GM21717 (cell line): ENCODE results near the gene POLR1B.
"Not testable (repeated sequence)": the region's sequence is repeated elsewhere in the genome, so short reads cannot be mapped to it uniquely, and the experiment has no call there.

Experiments
- ATAC-seq: cut with Tn5 transposase; IDR thresholded peaks from one replicate; pipeline ENCODE4 v1.9.1; 2021; ENCODE audit warnings: mild to moderate bottlenecking, moderate library complexity; ENCODE audit not compliant: unreplicated experiment

POLR1B gene

DNA sequence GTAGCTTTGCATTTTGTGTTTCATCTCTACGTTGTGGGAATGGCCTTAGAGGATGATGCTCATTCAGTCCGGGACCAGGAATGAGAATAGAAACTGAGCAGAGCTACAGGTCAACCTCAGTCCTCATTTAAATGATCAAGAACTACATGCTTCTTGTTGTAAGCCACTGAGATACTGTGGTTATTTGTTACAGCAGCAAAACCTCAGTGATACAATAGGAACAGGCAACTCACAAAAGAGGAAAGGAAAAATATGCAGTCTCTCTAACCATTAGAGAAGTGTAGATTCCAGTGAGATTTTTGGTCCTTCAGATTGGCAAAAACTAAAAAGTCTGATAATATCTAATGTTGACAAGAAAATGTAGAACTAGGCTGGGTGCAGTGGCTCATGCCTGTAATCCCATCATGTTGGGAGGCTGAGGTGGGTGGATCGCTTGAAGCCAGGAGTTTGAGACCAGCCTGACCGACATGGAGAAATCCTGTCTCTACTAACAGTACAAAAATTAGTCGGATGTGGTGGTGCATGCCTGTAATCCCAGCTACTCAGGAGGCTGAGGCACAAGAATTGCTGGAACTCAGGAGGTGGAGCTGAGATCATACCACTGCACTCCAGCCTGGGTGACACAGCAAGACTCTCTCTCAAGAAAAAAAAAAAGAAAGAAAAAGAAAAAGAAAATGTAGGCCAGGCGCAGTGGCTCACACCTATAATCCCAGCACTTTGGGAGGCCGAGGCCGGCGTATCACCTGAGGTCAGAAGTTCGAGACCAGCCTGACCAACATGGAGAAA lies 55.5 kb downstream of the POLR1B start:
- ATAC-seq, result no peak

DNA sequence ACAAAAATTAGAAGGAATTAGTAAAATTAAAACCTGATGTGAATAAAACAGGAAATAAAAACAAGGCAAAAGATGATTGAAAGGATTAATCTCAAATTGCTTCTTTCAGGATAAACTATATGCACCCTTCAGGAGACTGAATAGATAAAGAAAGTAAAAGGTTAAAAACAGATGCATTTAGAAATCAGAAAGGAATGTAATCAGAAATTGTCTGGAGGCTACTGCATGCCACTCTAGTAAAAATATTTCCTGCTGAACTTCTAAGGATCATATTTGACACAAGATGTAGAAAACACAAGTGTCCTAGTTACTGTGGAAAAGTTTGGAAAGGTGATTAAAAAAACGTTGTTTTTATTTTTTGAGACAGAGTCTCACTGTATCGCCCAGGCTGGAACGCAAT lies 58.4 kb downstream of the POLR1B start:
- no peak for ATAC-seq

DNA sequence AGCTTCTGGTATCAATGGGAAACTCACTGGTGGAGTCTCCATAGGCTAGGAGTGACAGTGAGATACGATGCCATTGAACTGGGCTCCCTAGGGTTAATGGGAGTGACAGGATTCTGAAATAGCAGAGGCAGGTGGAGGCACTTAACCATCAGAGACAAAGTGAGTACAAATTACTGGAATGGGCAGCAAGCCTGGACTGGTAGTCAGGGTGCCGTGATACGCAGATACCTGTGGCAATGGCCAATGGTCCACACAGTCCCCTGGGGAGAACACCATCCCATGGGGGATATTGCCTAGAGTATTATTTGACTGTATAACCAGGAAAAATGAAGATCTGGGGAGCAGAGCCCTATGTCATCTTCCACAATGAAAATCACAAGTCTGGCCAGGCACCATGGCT lies 59.5 kb downstream of the POLR1B start:
- no peak for ATAC-seq

DNA sequence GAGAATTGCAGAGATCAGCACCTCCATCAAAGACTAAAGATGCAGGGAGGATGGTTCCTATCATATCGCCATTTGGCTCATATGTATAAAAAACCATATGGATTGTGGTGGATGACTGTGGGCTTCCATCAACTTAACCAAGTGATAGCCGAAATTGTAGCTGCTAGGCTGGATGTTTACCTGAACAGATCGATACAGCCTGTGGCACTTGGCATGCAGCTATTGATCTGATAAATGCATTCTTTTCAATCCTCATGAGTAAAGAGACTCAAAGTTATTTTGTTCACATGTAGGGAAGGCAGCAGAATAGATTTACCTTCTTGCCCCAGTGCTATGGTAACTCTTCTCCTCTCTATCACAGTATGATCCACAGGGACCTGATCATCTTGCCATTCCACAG lies 60.7 kb downstream of the POLR1B start:
- no peak for ATAC-seq

DNA sequence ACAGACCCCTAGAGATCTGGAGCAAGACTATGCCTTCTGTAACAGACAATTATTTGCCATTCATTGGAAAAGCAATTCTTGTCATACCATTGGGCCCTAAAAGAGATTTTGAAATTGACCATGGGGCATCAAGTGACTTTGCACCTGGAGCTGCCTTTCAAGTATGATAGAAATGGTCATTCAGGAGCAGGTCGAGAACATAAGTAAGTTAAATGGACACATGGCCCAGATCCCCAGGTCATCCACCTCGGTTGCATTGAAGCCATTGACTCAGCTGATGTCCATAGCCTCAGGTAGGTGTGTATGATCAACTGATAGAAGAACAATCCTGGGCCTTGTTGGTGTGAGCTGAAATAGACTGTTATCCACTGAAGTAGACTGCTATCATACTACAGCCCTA lies 61.5 kb downstream of the POLR1B start:
- ATAC-seq, result no peak

DNA sequence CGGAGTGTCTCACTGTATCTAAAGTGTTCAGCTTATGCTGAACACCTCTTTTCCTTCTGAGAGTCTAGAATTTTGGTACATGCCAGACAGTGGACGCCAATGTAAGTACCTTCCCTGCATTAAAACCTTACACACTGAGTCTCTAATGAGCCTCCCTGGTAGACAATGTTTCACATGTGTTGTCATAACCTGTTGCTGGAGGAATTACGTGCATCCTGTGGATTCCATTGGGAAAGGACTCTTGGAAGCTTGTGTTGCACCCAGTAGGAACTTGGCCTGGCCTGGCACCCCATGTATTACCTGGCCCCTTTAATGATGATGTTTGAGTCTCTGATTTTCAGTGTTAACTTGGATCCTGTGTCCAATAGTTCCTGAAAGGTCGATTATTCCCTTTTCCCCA lies 62.7 kb downstream of the POLR1B start:
- ATAC-seq, result no peak

DNA sequence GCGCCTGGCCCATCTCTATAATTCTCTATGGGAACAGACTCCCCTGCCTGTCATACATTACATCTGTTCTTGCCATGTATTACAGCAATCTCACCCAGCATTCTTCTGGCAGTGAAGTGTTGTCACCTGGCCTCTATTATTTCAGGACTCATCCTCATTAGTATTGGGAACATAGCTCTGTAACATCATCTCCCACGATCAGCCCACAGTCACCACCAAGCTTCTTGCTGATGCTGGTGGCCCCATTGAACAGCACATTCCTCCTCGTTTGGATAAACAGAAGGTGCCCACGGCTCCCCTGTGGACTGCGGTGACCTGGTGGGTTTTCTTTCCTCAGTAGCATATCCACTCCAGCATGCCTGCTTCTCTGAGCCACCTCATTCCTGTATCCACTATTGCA lies 63.7 kb downstream of the POLR1B start:
- no peak for ATAC-seq

DNA sequence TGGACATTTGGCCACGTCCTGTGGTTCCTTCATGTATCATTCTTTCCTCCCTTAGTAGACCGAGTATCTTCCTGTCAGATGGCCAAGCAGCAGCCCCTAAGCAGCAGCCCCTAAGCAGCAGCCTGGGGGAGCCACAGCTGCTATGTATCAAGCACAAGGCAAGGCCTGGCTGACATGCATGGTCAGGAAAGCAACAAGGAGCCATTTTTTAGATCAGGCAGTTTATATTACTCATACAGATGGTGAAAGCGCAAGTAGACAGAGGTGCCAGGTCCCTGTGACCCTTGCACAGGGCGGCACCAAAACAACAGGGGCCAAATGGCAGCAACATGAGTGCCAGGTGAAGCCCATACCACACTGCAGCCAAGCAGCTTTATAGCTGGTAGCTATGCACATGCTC lies 64.3 kb downstream of the POLR1B start:
- no peak for ATAC-seq

DNA sequence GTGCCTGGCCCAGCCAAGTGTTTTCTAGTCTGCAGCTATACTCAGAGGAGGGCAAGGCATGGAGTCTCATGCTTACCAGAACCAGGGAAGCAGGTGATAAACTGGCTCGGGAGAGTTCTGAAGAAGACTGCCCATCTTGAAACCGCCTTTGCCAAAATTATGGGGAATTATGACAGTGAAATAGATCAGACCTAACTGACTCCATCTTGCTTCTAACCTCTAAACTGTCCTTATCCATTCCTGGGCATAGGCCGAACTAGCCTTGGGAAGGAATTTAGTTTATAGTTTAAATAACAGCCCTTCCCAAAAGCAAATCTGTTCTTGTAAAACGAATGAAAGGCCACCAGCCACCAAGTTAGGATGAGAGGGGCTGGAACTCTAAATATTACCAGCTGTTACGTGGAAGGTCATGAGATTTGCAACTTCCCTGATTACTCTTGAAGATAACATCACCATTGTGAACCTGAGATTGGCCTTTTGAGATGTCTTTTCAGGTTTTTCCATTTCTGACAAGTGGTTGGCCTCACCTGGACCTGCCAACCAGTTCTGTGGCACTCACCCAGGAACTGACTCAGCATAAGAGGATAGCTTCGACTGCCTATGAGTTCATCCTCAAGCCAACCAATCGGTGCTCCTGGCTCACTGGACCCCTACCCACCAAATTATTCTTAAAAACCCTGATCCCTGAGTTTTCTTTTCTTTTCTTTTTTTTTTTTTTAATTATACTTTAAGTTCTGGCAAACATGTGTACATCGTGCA lies 65.6 kb downstream of the POLR1B start:
- no peak for ATAC-seq

DNA sequence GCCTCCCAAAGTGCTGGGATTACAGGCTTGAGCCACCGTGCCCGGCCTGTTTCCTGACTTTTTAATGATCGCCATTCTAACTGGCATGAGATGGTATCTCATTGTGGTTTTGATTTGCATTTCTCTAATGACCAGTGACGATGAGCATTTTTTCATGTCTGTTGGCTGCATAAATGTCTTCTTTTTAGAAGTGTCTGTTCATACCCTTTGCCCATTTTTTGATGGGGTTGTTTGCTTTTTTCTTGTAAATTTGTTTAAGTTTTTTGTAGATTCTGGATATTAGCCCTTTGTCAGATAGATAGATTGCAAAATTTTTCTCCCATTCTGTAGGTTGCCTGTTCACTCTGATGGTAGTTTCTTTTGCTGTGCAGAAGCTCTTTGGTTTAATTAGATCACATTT lies 67.1 kb downstream of the POLR1B start:
- ATAC-seq, result not testable (repeated sequence)

DNA sequence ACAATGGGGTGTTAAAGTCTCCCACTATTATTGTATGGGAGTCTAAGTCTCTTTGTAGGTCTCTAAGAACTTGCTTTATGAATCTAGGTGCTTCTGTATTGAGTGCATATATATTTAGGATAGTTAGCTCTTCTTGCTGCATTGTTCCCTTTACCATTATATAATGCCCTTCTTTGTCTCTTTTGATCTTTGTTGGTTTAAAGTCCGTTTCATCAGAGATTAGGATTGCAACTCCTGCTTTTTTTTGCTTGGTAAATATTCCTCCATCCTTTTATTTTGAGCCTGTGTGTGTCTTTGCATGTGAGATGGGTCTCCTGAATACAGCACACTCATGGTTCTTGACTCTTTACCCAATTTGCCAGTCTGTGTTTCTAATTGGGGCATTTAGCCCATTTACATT lies 70.0 kb downstream of the POLR1B start:
- not testable (repeated sequence) for ATAC-seq

DNA sequence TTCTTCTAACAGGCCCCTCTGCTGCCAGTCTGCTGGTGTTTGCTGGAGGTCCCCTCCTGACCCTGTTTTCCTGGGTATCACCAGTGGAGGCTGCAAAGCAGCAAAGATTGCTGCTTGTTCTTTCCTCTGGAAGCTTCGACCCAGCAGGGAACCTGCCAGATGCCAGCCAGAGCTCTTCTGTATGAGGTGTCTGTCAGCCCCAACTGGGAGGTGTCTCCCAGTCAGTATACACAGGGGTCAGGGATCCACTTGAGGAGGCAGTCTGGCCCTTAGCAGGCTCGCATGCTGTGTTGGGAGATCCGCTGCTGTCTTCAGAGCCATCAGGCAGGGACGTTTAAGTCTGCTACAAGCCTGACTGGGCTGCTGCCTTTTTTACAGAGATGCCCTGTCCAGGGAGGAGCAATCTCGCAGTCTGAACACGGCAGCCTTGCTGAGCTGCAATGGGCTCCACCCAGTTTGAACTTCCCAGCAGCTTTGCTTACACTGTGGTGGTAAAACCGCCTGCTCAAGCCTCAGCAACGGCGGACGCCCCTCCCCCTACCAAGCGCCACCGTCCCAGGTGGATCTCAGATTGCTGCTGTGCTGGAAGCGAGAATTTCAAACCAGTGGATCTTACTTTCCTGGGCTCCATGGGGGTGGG lies 72.1 kb downstream of the POLR1B start:
- no peak for ATAC-seq

DNA sequence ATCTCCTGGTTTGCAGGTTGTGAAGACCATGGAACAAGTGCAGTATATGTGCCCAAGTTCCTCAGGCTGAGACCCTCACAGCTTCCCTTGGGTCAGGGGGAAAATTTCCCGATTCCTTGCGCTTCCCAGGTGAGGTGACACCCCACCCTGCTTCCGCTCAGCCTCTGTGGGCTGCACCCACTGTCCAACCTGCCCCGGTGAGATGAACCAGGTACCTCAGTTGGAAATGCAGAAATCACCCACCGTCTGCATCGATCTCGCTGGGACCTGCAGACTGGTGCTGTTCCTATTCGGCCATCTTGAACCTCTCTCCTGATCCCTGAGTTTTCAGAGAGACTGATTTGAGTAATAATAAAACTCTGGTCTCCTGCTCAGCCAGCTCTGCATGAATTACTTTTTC lies 72.8 kb downstream of the POLR1B start:
- ATAC-seq, result no peak

DNA sequence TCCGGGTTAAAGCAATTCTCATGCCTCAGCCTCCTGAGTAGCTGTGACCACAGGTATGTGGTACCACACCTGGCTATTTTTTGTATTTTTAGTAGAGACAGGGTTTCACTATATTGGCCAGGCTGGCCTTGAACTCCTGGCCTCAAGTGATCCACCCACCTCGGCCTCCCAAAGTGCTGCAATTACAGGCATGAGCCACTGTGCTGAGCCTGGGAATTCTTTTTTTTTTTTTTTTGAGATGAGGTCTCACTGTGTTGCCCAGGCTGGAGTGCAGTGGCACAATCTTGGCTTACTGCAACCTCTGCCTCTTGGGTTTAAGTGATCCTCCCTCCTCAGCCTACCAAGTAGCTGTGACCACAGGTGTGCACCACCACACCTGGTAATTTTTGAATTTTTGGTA lies 73.5 kb downstream of the POLR1B start:
- ATAC-seq, result not testable (repeated sequence)

DNA sequence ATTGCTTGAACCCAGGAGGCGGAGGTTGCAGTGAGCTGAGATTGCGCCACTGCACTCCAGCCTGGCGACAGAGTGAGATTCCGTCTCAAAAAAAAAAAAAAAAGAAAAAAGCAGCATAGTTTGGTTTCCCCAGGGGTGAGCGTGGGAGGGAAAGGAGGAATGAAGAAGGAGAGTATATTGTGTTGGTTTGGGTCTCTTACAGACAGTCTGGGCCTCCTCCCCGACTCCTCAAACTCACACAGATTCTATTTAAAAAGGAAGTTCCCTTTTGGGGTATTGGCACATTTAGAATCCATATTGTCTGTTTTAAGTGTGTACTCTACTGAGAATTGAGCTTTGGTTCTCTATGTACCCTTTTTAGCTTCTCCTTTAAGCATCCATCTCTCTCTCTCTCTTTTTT lies 76.1 kb downstream of the POLR1B start:
- no peak for ATAC-seq

DNA sequence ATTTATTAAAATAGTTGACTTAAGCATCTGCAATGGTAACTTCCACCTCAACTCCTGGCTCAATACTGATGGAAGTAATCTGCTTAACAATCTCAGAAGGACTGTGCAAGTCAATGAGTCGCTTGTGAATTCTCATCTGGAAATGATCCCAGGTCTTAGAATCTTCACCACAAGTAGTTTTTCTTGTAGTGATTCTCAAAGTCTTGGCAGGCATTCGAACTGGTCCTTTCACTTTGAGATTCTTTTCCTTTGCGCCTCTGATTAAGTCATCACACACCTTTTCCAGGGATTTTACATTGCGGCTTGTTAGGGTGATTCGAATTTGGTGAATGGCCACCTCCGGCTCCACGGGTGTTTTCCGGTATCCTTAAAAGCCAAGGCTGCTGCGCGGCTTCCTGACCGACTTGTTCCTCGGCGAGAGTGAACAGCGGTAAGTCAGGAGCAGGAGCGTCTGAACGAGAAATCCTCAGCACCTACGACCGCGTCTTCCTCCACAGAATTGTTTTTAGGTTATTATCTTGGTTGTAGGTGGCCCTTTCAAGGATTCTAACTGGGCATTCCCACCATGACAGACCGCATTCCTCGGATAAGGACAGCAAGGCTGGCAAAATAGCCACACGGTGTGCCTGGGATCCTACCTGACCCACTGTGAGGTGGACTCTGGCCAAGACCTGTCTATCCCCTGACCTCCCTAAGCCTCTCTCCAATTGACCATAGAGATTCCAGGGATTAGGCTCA lies 79.7 kb downstream of the POLR1B start:
- ATAC-seq, result no peak

DNA sequence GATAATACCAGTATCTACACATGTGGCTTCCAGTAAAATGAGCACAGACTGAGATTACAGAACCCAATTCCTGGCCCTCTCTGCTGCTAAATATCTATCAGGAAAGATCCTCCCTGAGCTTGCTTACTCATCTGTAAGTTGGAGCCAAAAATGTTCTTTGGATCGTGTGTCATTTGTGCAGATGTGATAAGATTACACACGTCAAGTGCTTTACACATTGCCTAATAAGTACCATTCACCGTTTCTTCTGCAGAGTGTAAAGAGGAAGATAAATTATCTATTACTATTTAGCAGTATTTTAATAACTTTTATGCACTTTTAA lies 80.2 kb downstream of the POLR1B start:
- no peak for ATAC-seq

DNA sequence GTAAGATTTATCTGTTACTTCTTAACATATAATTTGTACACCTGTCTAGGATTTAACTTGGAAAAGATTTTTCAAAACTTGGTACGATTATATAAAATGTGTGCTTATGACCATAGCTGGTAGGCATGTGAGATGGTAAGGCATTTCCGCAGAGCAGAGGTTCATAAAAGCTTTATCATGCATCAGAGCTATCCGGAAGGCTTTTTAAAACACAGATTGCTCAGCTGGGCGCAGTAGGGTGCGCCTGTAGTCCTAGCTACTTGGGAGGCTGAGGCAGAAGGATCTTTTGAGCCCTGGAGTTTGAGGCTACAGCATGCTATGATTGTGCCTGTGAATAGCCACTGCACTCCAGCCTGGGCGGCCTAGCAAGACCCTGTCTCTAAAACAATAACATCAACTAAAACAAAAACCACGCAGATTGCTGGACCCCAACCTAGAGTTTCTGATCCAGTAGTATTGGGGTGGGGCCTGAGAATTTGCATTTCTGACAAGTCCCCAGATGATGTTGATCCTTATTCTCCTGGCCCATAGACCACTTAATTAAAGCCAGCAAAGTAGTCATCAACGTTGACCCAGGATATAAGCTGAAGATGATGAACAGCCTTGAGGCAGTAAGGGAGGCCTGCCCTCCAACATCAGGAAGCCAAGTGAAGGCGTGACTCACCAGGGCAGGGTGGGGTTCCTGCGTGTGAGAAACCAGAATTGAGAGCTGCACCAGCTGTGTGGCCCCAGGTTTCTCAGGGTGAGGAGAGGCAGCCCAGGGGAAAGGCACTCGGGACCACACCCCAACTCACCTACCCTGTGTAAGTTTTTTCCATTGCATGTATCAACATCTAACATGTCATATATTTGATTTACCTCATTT lies 81.9 kb downstream of the POLR1B start:
- ATAC-seq, result peak; percentile 78

DNA sequence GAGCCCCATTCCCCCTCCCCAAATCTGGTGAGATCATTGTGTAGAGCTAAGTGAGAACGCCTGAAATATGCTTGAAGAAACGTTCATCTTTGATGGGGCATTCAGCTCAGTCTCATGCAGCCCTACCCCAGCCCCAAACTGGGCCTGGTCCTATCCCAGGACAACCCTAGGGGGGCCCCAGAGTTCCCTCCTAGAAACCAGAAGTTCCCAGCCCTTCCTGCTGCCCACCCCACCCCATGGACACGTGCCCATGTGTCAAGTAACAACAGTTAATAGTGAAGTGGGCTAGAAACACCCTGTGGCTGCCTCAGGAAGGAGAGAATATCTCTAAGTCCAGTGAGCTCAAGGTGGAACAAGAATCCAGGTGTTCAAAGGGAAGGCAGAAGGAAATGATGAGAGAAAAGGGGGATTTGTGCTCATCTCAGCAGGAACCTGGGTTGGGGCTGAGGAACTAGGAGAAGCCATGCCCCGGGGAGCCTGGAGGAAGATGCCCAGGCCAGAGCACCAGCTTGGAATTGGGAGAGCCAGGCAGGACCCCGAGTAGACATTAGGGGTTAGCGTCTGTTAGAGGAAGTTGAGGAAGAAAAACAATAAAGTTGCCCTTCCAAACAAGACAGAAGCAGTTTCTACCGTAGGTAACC lies 83.3 kb downstream of the POLR1B start:
- ATAC-seq, result no peak

DNA sequence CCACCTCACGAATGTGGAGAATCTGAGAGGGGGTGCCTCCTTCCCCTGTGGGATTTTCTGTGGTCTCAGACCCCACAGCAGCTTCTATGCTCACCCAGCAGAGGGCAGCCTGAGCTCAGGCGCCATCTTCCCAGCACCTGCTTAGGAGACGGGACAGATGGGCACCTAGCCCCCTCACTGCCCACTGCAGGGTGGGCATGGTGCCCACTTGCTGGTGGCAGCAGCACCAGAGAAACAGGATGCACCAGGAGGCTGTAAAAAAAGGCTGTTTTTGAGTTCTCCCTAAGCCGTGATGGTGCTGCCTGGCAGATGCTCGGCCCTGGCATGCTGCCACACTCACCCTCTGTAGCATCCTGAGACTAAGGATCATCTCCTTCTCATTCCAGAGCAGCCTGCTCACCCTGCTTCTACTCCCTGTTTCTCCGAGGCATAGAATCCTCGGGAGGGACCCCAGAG lies 84.4 kb downstream of the POLR1B start:
- ATAC-seq, result no peak
